ENCODE data around the gene ALDOC.

ALDOC gene

DNA sequence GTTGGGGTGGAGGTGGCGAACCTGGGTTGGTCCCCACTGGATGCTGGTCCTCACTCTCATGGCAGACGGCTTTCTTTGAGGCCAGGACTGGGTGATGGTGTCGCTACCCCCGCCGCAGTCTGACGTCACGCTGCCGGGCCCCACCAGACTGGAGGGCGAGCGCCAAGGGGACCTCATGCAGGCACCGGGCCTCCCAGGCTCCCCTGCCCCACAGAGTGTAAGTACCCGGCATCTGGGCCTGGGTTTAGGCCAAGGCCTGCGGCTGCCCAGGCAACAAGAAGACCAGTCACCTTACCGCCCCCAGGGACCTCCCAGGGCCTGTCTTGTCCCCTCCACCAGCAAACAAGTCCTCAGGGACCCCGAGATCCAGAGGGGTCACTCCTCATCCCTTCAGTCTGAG, 52.8 kb downstream of the ALDOC start:
- Histone ChIP-seq H3K9ac (ENCODE audit: low read length) (no peak overlapping the region), H3K27ac (ENCODE audit: low read length) (no peak overlapping the region), H3K9me3 (replicated peaks; ENCODE audit: insufficient read depth, low read length) (no peaks in the 10 kb centered on the region), H3K36me3 (replicated peaks; ENCODE audit: insufficient read depth, low read length) (no peaks in the 10 kb centered on the region), H4K20me1 (ENCODE audit: insufficient read depth, low read length) (0 out of 2 replicates have a peak, but pooled peaks cover 2% of the 10 kb centered on the region), H2AFZ (ENCODE audit: low read length) (no peak overlapping the region), H3F3A (ENCODE audit: insufficient read depth, low read length) (no peaks in the 10 kb centered on the region), H3K27me3 (replicated peaks; ENCODE audit: insufficient read depth, low read length) (peaks cover 93% of the 10 kb centered on the region), H3K9me2 (replicated peaks; ENCODE audit: insufficient read depth, low read length) (no peaks in the 10 kb centered on the region), H3K4me1 (ENCODE audit: low read length) (peaks cover 1% of the 10 kb centered on the region), H3K4me3 (ENCODE audit: low read length) (no peak overlapping the region), H3K4me2 (ENCODE audit: low read depth, low read length) (no peak overlapping the region), H3K79me2 (ENCODE audit: low read length) (no peaks in the 10 kb centered on the region)
- DNase-seq, result no peak
- no peak for TF ChIP-seq EZH2 (optimal IDR thresholded peaks at IDR 0.05; ENCODE audit: low read depth, low read length)
- no peak for TF ChIP-seq EZH2phosphoT487 (IDR thresholded peaks at IDR 0.05; ENCODE audit: low read length)
- TF ChIP-seq, protein P1, sequence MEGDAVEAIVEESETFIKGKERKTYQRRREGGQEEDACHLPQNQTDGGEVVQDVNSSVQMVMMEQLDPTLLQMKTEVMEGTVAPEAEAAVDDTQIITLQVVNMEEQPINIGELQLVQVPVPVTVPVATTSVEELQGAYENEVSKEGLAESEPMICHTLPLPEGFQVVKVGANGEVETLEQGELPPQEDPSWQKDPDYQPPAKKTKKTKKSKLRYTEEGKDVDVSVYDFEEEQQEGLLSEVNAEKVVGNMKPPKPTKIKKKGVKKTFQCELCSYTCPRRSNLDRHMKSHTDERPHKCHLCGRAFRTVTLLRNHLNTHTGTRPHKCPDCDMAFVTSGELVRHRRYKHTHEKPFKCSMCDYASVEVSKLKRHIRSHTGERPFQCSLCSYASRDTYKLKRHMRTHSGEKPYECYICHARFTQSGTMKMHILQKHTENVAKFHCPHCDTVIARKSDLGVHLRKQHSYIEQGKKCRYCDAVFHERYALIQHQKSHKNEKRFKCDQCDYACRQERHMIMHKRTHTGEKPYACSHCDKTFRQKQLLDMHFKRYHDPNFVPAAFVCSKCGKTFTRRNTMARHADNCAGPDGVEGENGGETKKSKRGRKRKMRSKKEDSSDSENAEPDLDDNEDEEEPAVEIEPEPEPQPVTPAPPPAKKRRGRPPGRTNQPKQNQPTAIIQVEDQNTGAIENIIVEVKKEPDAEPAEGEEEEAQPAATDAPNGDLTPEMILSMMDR (IDR thresholded peaks at IDR 0.05; ENCODE audit: low read length), result no peak

DNA sequence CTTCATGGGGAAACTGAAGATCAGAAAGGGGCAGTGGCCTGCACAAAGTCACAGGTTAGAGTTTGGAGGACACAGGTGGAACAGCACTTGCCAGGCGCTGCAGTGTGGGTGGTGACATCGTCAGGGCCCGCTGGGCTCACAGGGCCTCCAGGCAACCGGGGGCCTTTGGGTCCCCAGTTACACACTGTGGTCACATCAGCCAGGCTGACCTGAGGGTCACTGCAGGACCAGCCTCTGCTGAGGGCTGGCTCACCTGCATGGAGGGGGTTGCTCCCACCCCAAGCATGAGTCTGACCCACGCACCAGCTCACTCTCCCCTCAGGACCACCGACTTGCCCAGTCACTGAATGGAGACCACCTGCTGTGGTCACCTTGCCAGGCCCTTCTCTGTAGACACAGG, 53.5 kb downstream of the ALDOC start:
- DNase-seq, result no peak
- Histone ChIP-seq H3K4me1 (ENCODE audit: low read length) (peaks cover 8% of the 10 kb centered on the region), H3K79me2 (ENCODE audit: low read length) (no peaks in the 10 kb centered on the region), H4K20me1 (ENCODE audit: insufficient read depth, low read length) (0 out of 2 replicates have a peak, but pooled peaks cover 2% of the 10 kb centered on the region), H3K9me3 (replicated peaks; ENCODE audit: insufficient read depth, low read length) (no peaks in the 10 kb centered on the region), H3K27ac (ENCODE audit: low read length) (no peak overlapping the region), H3K36me3 (replicated peaks; ENCODE audit: insufficient read depth, low read length) (no peaks in the 10 kb centered on the region), H3F3A (ENCODE audit: insufficient read depth, low read length) (no peaks in the 10 kb centered on the region), H3K4me3 (ENCODE audit: low read length) (no peak overlapping the region), H3K27me3 (replicated peaks; ENCODE audit: insufficient read depth, low read length) (peaks cover 87% of the 10 kb centered on the region), H3K4me2 (ENCODE audit: low read depth, low read length) (no peak overlapping the region), H3K9ac (ENCODE audit: low read length) (no peak overlapping the region), H2AFZ (ENCODE audit: low read length) (no peak overlapping the region), H3K9me2 (replicated peaks; ENCODE audit: insufficient read depth, low read length) (no peaks in the 10 kb centered on the region)
- TF ChIP-seq, protein P1 (IDR thresholded peaks at IDR 0.05; ENCODE audit: low read length), result no peak
- TF ChIP-seq EZH2 (optimal IDR thresholded peaks at IDR 0.05; ENCODE audit: low read depth, low read length), result no peak
- no peak for TF ChIP-seq EZH2phosphoT487 (IDR thresholded peaks at IDR 0.05; ENCODE audit: low read length)
